GM23338 (cell line): ENCODE data around the gene MKI67. TPM values are rescaled to one million over a fixed set of nuclear protein-coding genes. Genes with fewer than 3 reads are reported as not detected.

ENCODE experiments used
- ATAC-seq: fragments of 200-7000 bp; cut with Tn5 transposase; 3 replicates; pipeline ENCODE4 v1.9.1; 2020
- DNase-seq: peaks from one replicate; pipeline ENCODE4 v3.0.0-alpha.2; 2015; ENCODE audit warnings: low spot score
- H2AFZ ChIP-seq: fragments of 200-600 bp; sonication (generic); 2 replicates; pipeline ENCODE4 v1.8.0; 2016; ENCODE audit warnings: antibody characterized with exemption, mild to moderate bottlenecking, moderate library complexity
- H3F3A ChIP-seq: fragments of 200-600 bp; sonication (generic); replicated peaks from 2 replicates; pipeline ENCODE4 v1.8.0; 2017; ENCODE audit warnings: antibody characterized with exemption, mixed run types, low read depth
- H3K27ac ChIP-seq: fragments of 200-600 bp; sonication (generic); 2 replicates; pipeline ENCODE4 v1.6.1; 2016; ENCODE audit warnings: low read depth
- H3K27me3 ChIP-seq: fragments of 200-600 bp; sonication (generic); 2 replicates; pipeline ENCODE4 v1.8.0; 2016; ENCODE audit warnings: mild to moderate bottlenecking, mixed run types, moderate library complexity; ENCODE audit not compliant: insufficient read depth
- H3K36me3 ChIP-seq: fragments of 200-600 bp; sonication (generic); 2 replicates; pipeline ENCODE4 v1.8.0; 2016; ENCODE audit warnings: mild to moderate bottlenecking; ENCODE audit not compliant: insufficient read depth
- H3K4me1 ChIP-seq: fragments of 200-600 bp; sonication (generic); 2 replicates; pipeline ENCODE4 v1.8.0; 2016; ENCODE audit warnings: mild to moderate bottlenecking, moderate library complexity; ENCODE audit not compliant: insufficient read depth
- H3K4me2 ChIP-seq: fragments of 200-600 bp; sonication (generic); 2 replicates; pipeline ENCODE4 v1.7.1; 2017; ENCODE audit warnings: mixed run types
- H3K4me3 ChIP-seq: fragments of 200-600 bp; sonication (generic); 2 replicates; pipeline ENCODE4 v1.6.1; 2016; ENCODE audit warnings: mixed run types
- H3K79me2 ChIP-seq: fragments of 200-600 bp; sonication (generic); replicated peaks from 2 replicates; pipeline ENCODE4 v1.8.0; 2017; ENCODE audit warnings: mild to moderate bottlenecking; ENCODE audit not compliant: insufficient read depth
- H3K9me2 ChIP-seq: fragments of 200-600 bp; sonication (generic); 2 replicates; pipeline ENCODE4 v1.8.0; 2017; ENCODE audit not compliant: insufficient read depth
- H4K20me1 ChIP-seq: fragments of 200-600 bp; sonication (generic); replicated peaks from 2 replicates; pipeline ENCODE4 v1.8.0; 2017; ENCODE audit warnings: mild to moderate bottlenecking; ENCODE audit not compliant: insufficient read depth
- H3K27ac Mint-ChIP-seq: 2 replicates; pipeline ENCODE4 v1.8.0; 2020; ENCODE audit warnings: inconsistent platforms, mild to moderate bottlenecking, moderate library complexity, mixed read lengths
- H3K27me3 Mint-ChIP-seq: 3 replicates; pipeline ENCODE4 v1.8.0; 2022; ENCODE audit warnings: low read depth, mild to moderate bottlenecking, moderate library complexity, mixed read lengths, inconsistent platforms; ENCODE audit not compliant: insufficient read depth, poor library complexity
- H3K36me3 Mint-ChIP-seq: 3 replicates; pipeline ENCODE4 v1.8.0; 2021; ENCODE audit warnings: low read depth, mild to moderate bottlenecking, inconsistent platforms, moderate library complexity, mixed read lengths
- H3K4me1 Mint-ChIP-seq: 3 replicates; pipeline ENCODE4 v1.8.0; 2020; ENCODE audit warnings: mild to moderate bottlenecking, inconsistent platforms, mixed read lengths
- H3K4me3 Mint-ChIP-seq: 3 replicates; pipeline ENCODE4 v1.8.0; 2021; ENCODE audit warnings: moderate library complexity, mild to moderate bottlenecking, inconsistent platforms, mixed read lengths
- H3K9me3 Mint-ChIP-seq: 3 replicates; pipeline ENCODE4 v1.8.0; 2020; ENCODE audit warnings: moderate library complexity, mild to moderate bottlenecking, inconsistent platforms, mixed read lengths
- EZH2 ChIP-seq: fragments of 200-600 bp; sonication (generic); IDR thresholded peaks from one replicate; pipeline ENCODE4 v1.8.0; 2017; ENCODE audit warnings: antibody characterized with exemption, mild to moderate bottlenecking, low read depth; ENCODE audit not compliant: unreplicated experiment
- ZNF114 ChIP-seq: fragments of 250-450 bp; sonication (Bioruptor Pico); IDR thresholded peaks from 2 replicates; pipeline ENCODE4 v1.5.0; 2020; ENCODE audit warnings: mild to moderate bottlenecking, moderate library complexity
- polyA plus RNA-seq: library from polyadenylated mRNA; unstranded; fragments of >200 nt; fragmentation: Nextera tagmentation; extraction: Ambion mirVana; gene quantifications from 2 replicates; pipeline ENCODE4 v1.2.1, GENCODE V29; 2016
- total RNA-seq: library from RNA; depleted of rRNA; stranded (reverse); fragments of >200 nt; shearing (Covaris generic); gene quantifications from 2 replicates; pipeline ENCODE4 v1.2.3, GENCODE V29; 2014
- TF ChIP-seq, protein P1 (sequence below): fragments of 250-450 bp; sonication (Bioruptor Pico); IDR thresholded peaks from 2 replicates; pipeline ENCODE4 v1.5.0; 2020; ENCODE audit warnings: mild to moderate bottlenecking, moderate library complexity
- TF ChIP-seq, protein P2 (sequence below), 2 experiments: fragments of 200-600 bp in 1 of 2; sonication (generic) in 1 of 2; conservative IDR thresholded peaks; 2 replicates each; pipeline versions ENCODE4 v1.5.1 to v1.6.1; 2016 to 2017; ENCODE audit warnings: antibody characterized with exemption in 2 of 2, low read depth in 2 of 2, mild to moderate bottlenecking in 2 of 2, moderate library complexity in 1 of 2

The MKI67 gene
- total and polyA plus RNA-seq, 2 experiments from 2014 or later: 58.0 to 103 TPM

- TF ChIP-seq, protein P1, sequence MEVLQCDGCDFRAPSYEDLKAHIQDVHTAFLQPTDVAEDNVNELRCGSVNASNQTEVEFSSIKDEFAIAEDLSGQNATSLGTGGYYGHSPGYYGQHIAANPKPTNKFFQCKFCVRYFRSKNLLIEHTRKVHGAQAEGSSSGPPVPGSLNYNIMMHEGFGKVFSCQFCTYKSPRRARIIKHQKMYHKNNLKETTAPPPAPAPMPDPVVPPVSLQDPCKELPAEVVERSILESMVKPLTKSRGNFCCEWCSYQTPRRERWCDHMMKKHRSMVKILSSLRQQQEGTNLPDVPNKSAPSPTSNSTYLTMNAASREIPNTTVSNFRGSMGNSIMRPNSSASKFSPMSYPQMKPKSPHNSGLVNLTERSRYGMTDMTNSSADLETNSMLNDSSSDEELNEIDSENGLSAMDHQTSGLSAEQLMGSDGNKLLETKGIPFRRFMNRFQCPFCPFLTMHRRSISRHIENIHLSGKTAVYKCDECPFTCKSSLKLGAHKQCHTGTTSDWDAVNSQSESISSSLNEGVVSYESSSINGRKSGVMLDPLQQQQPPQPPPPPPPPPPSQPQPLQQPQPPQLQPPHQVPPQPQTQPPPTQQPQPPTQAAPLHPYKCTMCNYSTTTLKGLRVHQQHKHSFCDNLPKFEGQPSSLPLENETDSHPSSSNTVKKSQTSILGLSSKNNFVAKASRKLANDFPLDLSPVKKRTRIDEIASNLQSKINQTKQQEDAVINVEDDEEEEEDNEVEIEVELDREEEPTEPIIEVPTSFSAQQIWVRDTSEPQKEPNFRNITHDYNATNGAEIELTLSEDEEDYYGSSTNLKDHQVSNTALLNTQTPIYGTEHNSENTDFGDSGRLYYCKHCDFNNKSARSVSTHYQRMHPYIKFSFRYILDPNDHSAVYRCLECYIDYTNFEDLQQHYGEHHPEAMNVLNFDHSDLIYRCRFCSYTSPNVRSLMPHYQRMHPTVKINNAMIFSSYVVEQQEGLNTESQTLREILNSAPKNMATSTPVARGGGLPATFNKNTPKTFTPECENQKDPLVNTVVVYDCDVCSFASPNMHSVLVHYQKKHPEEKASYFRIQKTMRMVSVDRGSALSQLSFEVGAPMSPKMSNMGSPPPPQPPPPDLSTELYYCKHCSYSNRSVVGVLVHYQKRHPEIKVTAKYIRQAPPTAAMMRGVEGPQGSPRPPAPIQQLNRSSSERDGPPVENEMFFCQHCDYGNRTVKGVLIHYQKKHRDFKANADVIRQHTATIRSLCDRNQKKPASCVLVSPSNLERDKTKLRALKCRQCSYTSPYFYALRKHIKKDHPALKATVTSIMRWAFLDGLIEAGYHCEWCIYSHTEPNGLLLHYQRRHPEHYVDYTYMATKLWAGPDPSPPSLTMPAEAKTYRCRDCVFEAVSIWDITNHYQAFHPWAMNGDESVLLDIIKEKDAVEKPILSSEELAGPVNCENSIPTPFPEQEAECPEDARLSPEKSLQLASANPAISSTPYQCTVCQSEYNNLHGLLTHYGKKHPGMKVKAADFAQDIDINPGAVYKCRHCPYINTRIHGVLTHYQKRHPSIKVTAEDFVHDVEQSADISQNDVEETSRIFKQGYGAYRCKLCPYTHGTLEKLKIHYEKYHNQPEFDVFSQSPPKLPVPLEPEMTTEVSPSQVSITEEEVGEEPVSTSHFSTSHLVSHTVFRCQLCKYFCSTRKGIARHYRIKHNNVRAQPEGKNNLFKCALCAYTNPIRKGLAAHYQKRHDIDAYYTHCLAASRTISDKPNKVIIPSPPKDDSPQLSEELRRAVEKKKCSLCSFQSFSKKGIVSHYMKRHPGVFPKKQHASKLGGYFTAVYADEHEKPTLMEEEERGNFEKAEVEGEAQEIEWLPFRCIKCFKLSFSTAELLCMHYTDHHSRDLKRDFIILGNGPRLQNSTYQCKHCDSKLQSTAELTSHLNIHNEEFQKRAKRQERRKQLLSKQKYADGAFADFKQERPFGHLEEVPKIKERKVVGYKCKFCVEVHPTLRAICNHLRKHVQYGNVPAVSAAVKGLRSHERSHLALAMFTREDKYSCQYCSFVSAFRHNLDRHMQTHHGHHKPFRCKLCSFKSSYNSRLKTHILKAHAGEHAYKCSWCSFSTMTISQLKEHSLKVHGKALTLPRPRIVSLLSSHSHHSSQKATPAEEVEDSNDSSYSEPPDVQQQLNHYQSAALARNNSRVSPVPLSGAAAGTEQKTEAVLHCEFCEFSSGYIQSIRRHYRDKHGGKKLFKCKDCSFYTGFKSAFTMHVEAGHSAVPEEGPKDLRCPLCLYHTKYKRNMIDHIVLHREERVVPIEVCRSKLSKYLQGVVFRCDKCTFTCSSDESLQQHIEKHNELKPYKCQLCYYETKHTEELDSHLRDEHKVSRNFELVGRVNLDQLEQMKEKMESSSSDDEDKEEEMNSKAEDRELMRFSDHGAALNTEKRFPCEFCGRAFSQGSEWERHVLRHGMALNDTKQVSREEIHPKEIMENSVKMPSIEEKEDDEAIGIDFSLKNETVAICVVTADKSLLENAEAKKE (CRISPR knock-in tag): no peak
- TF ChIP-seq ZNF114 (CRISPR knock-in tag) (no peak), EZH2 (no peak)
These were observed 68.0 kb downstream of the MKI67 start (continued) for GRCh38 chr10:128058106-128058749.

DNA sequence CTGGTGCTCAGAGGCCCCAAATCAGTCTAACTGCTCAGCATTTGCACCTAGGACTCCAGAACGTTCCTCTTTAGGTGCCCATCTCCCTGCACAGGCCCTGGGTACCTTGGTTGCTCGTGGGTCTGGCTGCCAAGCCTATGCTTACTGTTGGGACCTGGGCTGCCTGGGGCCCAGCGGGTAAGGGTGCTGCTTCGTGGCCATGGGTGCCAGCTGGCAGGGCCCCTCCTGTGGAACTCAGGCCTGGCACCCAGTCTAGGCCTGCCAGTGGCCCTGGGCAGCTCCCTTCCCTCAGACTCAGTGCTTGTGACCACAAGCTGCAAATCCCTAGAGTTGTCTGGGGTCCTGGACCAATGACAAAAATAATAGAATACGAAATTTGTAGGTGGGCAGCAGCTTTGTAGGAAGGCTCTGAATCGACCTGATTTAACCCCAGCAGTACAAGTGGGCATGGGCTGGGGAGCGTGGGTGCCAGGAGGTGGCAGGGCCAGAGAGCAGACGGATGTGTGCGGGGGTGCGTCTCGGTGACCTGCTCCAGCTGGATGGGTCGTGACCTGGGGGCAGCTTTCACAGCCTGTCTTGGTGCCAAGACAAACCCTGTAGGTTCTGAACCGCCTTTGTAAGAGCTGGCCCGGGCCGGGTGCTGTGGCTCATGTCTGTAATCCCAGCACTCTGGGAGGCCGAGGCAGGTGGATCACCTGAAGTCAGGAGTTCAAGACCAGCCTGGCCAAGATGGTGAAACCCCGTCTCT lies 69.7 kb downstream of the MKI67 start:
- no peak overlapping the region for H3K4me2 ChIP-seq
- no peaks in the 10 kb centered on the region for H3F3A ChIP-seq
- Mint-ChIP-seq H3K27me3 (peaks cover 5% of the 10 kb centered on the region), H3K4me1 (no peaks in the 10 kb centered on the region), H3K9me3 (no peaks in the 10 kb centered on the region), H3K36me3 (no peaks in the 10 kb centered on the region), H3K27ac (no peak overlapping the region), H3K4me3 (no peak overlapping the region)
- H3K27ac ChIP-seq: no peak overlapping the region
- no peak for ATAC-seq
- H3K79me2 ChIP-seq: no peaks in the 10 kb centered on the region
- no peak overlapping the region for H2AFZ ChIP-seq
- no peaks in the 10 kb centered on the region for H4K20me1 ChIP-seq
- H3K4me3 ChIP-seq: no peak overlapping the region
- H3K27me3 ChIP-seq: no peaks in the 10 kb centered on the region
- no peak for DNase-seq
- no peaks in the 10 kb centered on the region for H3K4me1 ChIP-seq
- no peaks in the 10 kb centered on the region for H3K9me2 ChIP-seq
- no peaks in the 10 kb centered on the region for H3K36me3 ChIP-seq
- TF ChIP-seq, protein P1 (CRISPR knock-in tag): no peak
- TF ChIP-seq, protein P2, sequence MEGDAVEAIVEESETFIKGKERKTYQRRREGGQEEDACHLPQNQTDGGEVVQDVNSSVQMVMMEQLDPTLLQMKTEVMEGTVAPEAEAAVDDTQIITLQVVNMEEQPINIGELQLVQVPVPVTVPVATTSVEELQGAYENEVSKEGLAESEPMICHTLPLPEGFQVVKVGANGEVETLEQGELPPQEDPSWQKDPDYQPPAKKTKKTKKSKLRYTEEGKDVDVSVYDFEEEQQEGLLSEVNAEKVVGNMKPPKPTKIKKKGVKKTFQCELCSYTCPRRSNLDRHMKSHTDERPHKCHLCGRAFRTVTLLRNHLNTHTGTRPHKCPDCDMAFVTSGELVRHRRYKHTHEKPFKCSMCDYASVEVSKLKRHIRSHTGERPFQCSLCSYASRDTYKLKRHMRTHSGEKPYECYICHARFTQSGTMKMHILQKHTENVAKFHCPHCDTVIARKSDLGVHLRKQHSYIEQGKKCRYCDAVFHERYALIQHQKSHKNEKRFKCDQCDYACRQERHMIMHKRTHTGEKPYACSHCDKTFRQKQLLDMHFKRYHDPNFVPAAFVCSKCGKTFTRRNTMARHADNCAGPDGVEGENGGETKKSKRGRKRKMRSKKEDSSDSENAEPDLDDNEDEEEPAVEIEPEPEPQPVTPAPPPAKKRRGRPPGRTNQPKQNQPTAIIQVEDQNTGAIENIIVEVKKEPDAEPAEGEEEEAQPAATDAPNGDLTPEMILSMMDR (conservative IDR thresholded peaks at IDR 0.05; ENCODE audit: low read depth in 2 of 2): no peak
- no peak for TF ChIP-seq ZNF114 (CRISPR knock-in tag)
